Measurements from ENCODE around the gene SLC1A2. TPM values are rescaled to one million over a fixed set of nuclear protein-coding genes. Genes with fewer than 3 reads are reported as not detected.

Gene SLC1A2
- total RNA-seq, 1 experiment from 2014 or later = not detected

DNA sequence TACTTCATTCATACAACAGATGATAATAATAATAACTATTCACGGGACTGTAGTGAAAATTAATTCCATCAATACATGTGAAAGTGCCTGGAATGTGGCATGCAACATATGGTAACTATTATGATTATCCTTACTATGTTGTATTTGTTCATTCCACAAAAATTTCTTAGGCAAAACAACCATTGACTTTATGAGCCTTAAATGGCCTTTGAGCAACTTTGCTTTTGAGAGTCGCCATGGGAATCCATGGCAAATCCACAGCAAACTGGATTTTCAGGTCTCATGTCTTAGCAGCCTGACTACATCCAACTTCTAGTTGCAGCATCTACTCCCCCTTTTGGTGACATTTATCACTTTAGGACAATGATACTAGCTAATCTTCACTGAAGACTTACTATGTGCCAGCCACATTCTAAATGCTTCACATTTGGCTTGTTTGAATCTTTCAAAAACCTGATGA is 56.8 kb downstream of the SLC1A2 start:
- in situ Hi-C loops (cut with HindIII; ENCODE audit: low pct_unique_long_range_greater_than_20kb, low sequenced_read_pairs) = no loop called here
- no peak for DNase-seq (ENCODE audit: low read depth)

GRCh38 chr11:35360055-35360530 is 59.3 kb downstream of the SLC1A2 start:
- DNase-seq (ENCODE audit: low read depth) = no peak
- in situ Hi-C loops (cut with HindIII; ENCODE audit: low pct_unique_long_range_greater_than_20kb, low sequenced_read_pairs) = no loop called here

DNA sequence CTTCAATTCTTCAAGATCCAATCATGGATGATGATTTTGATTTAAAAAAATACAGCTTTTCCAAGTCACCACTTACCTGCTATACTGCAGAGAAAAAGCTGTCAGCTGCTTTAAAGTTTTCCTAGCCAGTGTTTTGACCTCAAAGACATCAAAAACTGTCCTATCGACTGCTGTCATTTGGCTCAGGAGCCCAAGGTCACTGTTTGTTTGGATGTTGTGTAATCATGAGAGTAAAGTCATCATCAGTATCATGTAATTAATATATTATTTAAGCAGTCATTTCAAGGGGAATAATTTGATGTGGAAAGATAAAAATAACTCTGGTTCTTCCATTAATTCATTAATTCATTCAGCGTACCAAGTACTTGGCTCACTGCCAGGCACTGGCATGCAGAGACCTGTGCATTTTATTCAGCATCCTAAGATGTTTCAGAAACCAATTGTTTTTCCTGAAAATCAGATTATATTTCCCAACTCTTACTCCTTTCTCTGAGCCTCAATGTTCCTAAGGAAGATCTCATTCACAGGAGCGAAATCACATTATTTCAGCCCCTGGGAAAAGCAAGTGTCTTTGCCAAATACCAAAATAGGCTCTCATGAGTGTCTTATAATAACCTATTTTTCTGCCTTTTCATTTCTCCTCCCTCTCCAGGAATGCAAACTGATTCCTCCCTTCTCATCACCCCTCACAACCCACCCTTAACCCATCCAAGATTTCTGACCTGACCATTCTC is 59.9 kb downstream of the SLC1A2 start:
- in situ Hi-C loops (cut with HindIII; ENCODE audit: low pct_unique_long_range_greater_than_20kb, low sequenced_read_pairs) = no loop called here
- DNase-seq (ENCODE audit: low read depth) = no peak

- DNase-seq (ENCODE audit: low read depth) = no peak
- in situ Hi-C loops (cut with HindIII; ENCODE audit: low pct_unique_long_range_greater_than_20kb, low sequenced_read_pairs) = no loop called here
Measured at GRCh38 chr11:35358391-35358790, 61.0 kb downstream of the SLC1A2 start.

GRCh38 chr11:35357923-35358322 is 61.4 kb downstream of the SLC1A2 start:
- no peak for DNase-seq (ENCODE audit: low read depth)
- in situ Hi-C loops (cut with HindIII; ENCODE audit: low pct_unique_long_range_greater_than_20kb, low sequenced_read_pairs) = no loop called here

DNA sequence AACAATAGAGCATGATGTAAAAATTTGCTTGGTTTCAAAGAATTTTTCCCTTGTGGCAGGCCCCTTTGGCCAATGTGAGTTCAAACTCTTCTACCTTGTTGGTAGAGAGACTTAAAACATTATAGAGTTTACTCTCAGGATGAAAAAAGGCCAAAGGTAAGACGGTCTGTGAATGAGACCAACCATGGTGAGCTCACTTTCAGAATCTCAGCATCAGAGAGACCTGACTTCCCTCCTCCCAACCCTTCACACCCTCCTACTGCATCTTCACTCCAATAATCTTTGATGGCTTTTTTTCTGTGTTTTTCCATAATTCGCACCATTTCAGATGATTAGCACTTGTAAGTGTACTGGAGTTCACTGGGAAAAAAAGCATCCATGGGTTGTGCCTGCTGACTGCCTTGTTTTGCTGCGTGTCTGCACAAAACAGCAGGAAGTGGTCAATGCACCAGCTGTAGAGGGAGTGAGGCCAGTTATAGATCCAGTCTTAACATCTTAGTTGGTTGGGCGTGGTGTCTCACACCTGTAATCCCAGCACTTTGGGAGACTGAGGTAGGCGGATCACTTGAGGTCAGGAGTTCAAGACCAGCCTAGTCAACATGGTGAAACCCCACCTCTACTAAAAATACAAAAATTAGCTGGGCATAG is 64.1 kb downstream of the SLC1A2 start:
- in situ Hi-C loops (cut with HindIII; ENCODE audit: low pct_unique_long_range_greater_than_20kb, low sequenced_read_pairs) = no loop called here
- DNase-seq (ENCODE audit: low read depth) = no peak

DNA sequence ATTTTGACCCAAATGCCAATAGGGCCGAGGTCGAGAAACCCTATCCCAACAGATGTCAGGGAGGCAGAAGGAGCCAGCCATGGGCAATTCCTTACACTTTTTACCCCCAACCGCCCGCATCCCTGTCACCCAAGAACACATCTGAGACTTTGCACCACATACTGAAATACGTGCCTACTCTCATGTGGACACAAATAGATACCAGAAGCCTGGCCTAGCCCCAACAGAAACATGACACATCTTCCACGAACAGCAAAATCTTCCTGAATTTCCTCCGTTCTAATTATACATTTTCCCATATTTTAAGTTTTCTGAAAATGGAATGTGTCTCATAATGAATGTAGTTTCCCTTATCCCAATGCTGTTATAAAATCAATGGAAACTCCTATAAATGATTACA is 64.7 kb downstream of the SLC1A2 start:
- in situ Hi-C loops (cut with HindIII; ENCODE audit: low pct_unique_long_range_greater_than_20kb, low sequenced_read_pairs) = no loop called here
- DNase-seq (ENCODE audit: low read depth) = no peak

DNA sequence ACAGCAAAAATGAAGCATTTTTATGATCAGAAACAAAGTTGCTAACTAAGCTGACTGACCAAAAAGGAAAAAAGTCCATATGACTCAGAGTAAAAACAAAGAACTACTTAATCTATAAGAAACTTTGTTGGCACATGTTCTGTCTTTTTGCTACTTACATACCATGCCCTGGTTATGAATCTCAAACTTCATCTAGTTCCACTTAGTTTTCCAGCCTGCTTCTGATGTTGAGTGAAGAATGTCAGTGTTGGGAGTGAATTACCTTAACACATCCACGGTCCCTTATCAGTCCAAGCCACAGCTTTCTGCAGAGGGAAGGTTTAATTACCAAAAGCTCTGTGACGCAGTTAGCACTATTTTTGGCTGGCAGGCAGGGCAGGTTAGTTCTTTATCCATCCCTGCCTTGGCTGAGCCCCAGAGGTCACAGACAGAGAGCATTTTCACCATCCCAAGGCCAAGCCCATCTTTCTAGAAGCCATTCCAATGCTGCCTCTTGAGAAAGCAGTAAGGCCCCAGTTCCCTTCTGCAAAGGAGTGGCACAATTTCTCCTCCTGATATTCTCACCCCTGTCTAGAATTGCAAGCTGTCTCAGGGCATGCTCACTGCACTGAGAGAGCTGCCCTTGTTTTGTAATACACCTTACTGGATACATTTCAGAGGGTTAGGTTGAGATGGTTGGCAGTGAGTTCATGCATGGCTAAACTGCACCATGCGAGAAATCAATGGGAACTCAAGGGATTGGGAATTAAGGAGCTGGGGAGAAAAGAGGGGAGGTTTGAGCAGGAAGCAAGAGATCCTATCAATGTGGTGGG is 67.1 kb downstream of the SLC1A2 start:
- no peak for DNase-seq (ENCODE audit: low read depth)
- in situ Hi-C loops (cut with HindIII; ENCODE audit: low pct_unique_long_range_greater_than_20kb, low sequenced_read_pairs) = no loop called here

DNA sequence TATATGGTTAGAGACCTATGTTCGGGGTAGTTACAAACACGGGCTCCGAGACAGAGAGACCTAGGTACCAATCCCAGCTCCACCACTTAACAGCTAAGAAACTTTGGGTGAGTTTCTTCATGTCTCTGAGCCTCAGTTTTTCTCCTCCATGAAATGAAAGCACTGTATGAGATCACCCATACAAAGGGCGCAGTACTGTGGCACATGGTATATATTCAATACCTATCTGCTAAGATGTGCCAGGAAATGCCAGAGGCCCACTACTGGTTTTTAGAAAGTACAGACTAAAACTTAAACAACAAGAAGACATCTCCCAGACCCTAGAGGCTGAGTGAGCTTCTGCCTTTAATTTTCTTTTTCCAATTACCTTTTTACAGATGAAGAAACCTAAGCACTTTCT is 69.5 kb downstream of the SLC1A2 start:
- DNase-seq (ENCODE audit: low read depth) = no peak
- in situ Hi-C loops (cut with HindIII; ENCODE audit: low pct_unique_long_range_greater_than_20kb, low sequenced_read_pairs) = no loop called here

GRCh38 chr11:35348898-35349687 is 70.3 kb downstream of the SLC1A2 start:
- in situ Hi-C loops (cut with HindIII; ENCODE audit: low pct_unique_long_range_greater_than_20kb, low sequenced_read_pairs) = no loop called here
- no peak for DNase-seq (ENCODE audit: low read depth)

DNA sequence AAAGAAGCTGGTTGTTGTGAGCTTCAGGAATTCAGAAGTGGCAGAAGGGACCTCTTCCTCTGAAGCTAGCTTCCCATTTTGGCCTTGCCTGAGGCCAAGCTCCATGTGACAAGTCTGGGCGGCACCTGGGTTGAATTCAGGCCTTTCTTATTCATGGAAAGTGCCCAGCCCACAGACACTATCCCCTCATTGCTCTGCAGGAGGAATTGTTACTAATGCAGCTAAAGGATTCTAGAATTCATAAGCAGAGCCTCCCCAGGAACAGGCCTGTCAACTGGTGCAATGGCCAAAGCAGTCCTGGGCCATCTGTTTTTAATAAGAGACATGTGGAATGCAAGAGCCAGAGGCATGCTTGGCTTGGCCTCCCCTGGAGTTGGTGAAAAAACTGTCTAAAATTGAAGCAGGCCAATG is 71.4 kb downstream of the SLC1A2 start:
- in situ Hi-C loops (cut with HindIII; ENCODE audit: low pct_unique_long_range_greater_than_20kb, low sequenced_read_pairs) = no loop called here
- no peak for DNase-seq (ENCODE audit: low read depth)

- no peak for DNase-seq (ENCODE audit: low read depth)
Measured at GRCh38 chr11:35347173-35347878, 72.0 kb downstream of the SLC1A2 start.

GRCh38 chr11:35346472-35347156 is 72.7 kb downstream of the SLC1A2 start:
- in situ Hi-C loops (cut with HindIII; ENCODE audit: low pct_unique_long_range_greater_than_20kb, low sequenced_read_pairs) = no loop called here
- no peak for DNase-seq (ENCODE audit: low read depth)

More at GRCh38 chr11:35347173-35347878, 72.0 kb downstream of the SLC1A2 start:
- in situ Hi-C loops (cut with HindIII; ENCODE audit: low pct_unique_long_range_greater_than_20kb, low sequenced_read_pairs) = no loop called here

GRCh38 chr11:35344681-35345574 is 74.4 kb downstream of the SLC1A2 start:
- in situ Hi-C loops (cut with HindIII; ENCODE audit: low pct_unique_long_range_greater_than_20kb, low sequenced_read_pairs) = no loop called here
- no peak for DNase-seq (ENCODE audit: low read depth)

DNA sequence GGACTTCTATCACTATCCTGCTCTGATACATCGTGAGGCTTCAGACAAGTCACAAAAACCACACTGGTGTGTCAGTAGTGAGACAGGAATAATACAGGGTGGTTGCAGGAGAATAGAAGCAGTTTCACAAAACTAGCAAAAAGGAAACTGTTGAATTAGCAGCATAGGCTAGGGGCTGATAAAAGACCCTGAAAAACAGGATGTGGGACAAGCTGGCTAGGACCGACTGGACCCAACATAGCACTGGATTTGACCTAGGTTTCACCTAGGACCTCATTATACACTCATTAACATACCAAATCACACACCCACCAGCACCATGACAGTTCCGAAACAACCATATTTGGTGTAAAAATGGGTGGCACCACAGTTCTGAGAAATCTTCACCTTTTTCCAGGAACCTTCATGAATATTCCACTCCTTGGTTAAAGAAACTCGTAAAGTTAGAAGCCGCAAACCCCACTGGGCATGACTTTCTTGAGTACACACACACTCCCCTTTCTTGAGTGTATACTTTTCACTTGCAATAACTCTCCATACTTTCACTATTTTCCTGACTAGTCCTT is 76.2 kb downstream of the SLC1A2 start:
- no peak for DNase-seq (ENCODE audit: low read depth)
- in situ Hi-C loops (cut with HindIII; ENCODE audit: low pct_unique_long_range_greater_than_20kb, low sequenced_read_pairs) = no loop called here

DNA sequence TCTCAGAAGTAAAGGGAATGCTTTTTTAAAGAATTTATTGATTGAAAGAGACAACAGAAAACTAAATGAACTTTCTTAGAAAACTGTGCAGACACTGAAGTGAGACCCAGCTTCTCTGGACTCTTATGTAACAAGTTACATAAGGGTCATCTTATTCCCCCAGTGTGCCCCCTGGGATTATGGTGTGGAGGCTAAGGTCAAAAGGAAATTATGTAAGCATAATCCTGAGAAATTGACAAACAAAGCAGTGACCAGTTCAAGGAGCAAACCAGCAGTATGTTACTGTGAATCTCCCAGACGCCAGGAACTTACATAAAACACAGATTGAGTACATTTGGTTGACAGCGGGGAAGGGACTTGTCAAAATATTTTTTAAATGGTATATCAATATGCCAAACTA is 78.6 kb downstream of the SLC1A2 start:
- DNase-seq (ENCODE audit: low read depth) = no peak
- in situ Hi-C loops (cut with HindIII; ENCODE audit: low pct_unique_long_range_greater_than_20kb, low sequenced_read_pairs) = no loop called here

Measured in Caki2 (cell line).